ENCODE data around the gene AKT2. TPM values are rescaled to one million over a fixed set of nuclear protein-coding genes. Genes with fewer than 3 reads are reported as not detected.
"Not testable (repeated sequence)": the region's sequence is repeated elsewhere in the genome, so short reads cannot be mapped to it uniquely, and the experiment has no call there.

AKT2 gene
- 100 to 1,000 TPM; 152 to 159 TPM for total RNA-seq

- DNase-seq = peak; percentile 88
- H3K36me3 Mint-ChIP-seq (ENCODE audit: low read depth) = peaks cover 4% of the 10 kb centered on the region
- intact Hi-C loops (cut with micrococcal nuclease) = loop anchor here (1.0 to 5.0 kb wide), 11 partner anchors 57 to 330 kb away; partner anchors contain the start of genes BLVRB, C19orf47, CCNP and MAP3K10
- peaks cover 56% of the 10 kb centered on the region for H3K4me1 Mint-ChIP-seq (ENCODE audit: low read depth)
- no peaks in the 10 kb centered on the region for H3K27me3 Mint-ChIP-seq (ENCODE audit: low read depth)
- peak within 1 kb of the TSS; percentile 99 for H3K27ac Mint-ChIP-seq
- peak within 1 kb of the TSS; percentile 97 for H3K4me3 Mint-ChIP-seq
- CTCF ChIA-PET = no interaction called here
- H3K9me3 Mint-ChIP-seq = no peaks in the 10 kb centered on the region
These were observed at the start of gene AKT2 for GRCh38 chr19:40284501-40285352. AKT2 (minus strand) TSS chr19:40285345; CDS start chr19:40265267, 20,078 bp downstream.

- H3K4me1 Mint-ChIP-seq (ENCODE audit: low read depth); intact Hi-C loops (cut with micrococcal nuclease); H3K9me3 Mint-ChIP-seq; H3K27me3 Mint-ChIP-seq (ENCODE audit: low read depth); CTCF ChIA-PET; DNase-seq; H3K27ac Mint-ChIP-seq; H3K4me3 Mint-ChIP-seq: not testable (repeated sequence)
- peaks cover 33% of the 10 kb centered on the region for H3K36me3 Mint-ChIP-seq (ENCODE audit: low read depth)
These were observed 47.9 kb upstream of the AKT2 start for GRCh38 chr19:40333083-40333482.

GRCh38 chr19:40332669-40333068 lies 47.5 kb upstream of the AKT2 start:
- CTCF ChIA-PET = no interaction called here
- no peak overlapping the region for H3K4me3 Mint-ChIP-seq
- intact Hi-C loops (cut with micrococcal nuclease) = no loop called here

GRCh38 chr19:40331052-40331451 lies 45.9 kb upstream of the AKT2 start:
- intact Hi-C loops (cut with micrococcal nuclease) = no loop called here
- no peaks in the 10 kb centered on the region for H3K9me3 Mint-ChIP-seq
- peaks cover 32% of the 10 kb centered on the region for H3K36me3 Mint-ChIP-seq (ENCODE audit: low read depth)
- H3K4me3 Mint-ChIP-seq = no peak overlapping the region
- H3K27me3 Mint-ChIP-seq (ENCODE audit: low read depth) = no peaks in the 10 kb centered on the region
- H3K4me1 Mint-ChIP-seq (ENCODE audit: low read depth) = no peaks in the 10 kb centered on the region
- no peak for DNase-seq
- H3K27ac Mint-ChIP-seq = no peak overlapping the region
- CTCF ChIA-PET = interaction anchor here (0.7 kb wide), 1 partner anchor 175 kb away, joined by 5 read pairs; no protein-coding TSS in a partner anchor

More at GRCh38 chr19:40332669-40333068, 47.5 kb upstream of the AKT2 start:
- Mint-ChIP-seq H3K27me3 (ENCODE audit: low read depth) (no peaks in the 10 kb centered on the region), H3K4me1 (ENCODE audit: low read depth) (no peaks in the 10 kb centered on the region), H3K27ac (no peak overlapping the region), H3K36me3 (ENCODE audit: low read depth) (peaks cover 32% of the 10 kb centered on the region), H3K9me3 (no peaks in the 10 kb centered on the region)
- no peak for DNase-seq

- no peak overlapping the region for H3K27ac Mint-ChIP-seq
- CTCF ChIA-PET = no interaction called here
- DNase-seq = no peak
- H3K9me3 Mint-ChIP-seq = no peaks in the 10 kb centered on the region
- H3K27me3 Mint-ChIP-seq (ENCODE audit: low read depth) = no peaks in the 10 kb centered on the region
- no peak overlapping the region for H3K4me3 Mint-ChIP-seq
- intact Hi-C loops (cut with micrococcal nuclease) = no loop called here
- no peaks in the 10 kb centered on the region for H3K4me1 Mint-ChIP-seq (ENCODE audit: low read depth)
- H3K36me3 Mint-ChIP-seq (ENCODE audit: low read depth) = peaks cover 25% of the 10 kb centered on the region
These were observed 41.1 kb upstream of the AKT2 start for GRCh38 chr19:40326201-40326600.

GRCh38 chr19:40323705-40324104 lies 38.6 kb upstream of the AKT2 start:
- CTCF ChIA-PET = no interaction called here
- intact Hi-C loops (cut with micrococcal nuclease) = no loop called here
- no peak for DNase-seq
- Mint-ChIP-seq H3K27me3 (ENCODE audit: low read depth) (no peaks in the 10 kb centered on the region), H3K4me3 (no peak overlapping the region), H3K27ac (no peak overlapping the region), H3K9me3 (no peaks in the 10 kb centered on the region), H3K36me3 (ENCODE audit: low read depth) (peaks cover 27% of the 10 kb centered on the region), H3K4me1 (ENCODE audit: low read depth) (no peaks in the 10 kb centered on the region)

GRCh38 chr19:40322951-40323615 lies 37.9 kb upstream of the AKT2 start:
- H3K36me3 Mint-ChIP-seq (ENCODE audit: low read depth) = peaks cover 25% of the 10 kb centered on the region
- no peaks in the 10 kb centered on the region for H3K4me1 Mint-ChIP-seq (ENCODE audit: low read depth)
- intact Hi-C loops (cut with micrococcal nuclease) = no loop called here
- no peak overlapping the region for H3K27ac Mint-ChIP-seq
- no peak for DNase-seq
- H3K4me3 Mint-ChIP-seq = no peak overlapping the region
- no peaks in the 10 kb centered on the region for H3K27me3 Mint-ChIP-seq (ENCODE audit: low read depth)
- no peaks in the 10 kb centered on the region for H3K9me3 Mint-ChIP-seq
- CTCF ChIA-PET = interaction anchor here (1.3 kb wide), 1 partner anchor 18 kb away, joined by 8 read pairs; no protein-coding TSS in a partner anchor

GRCh38 chr19:40322271-40322610 lies 37.1 kb upstream of the AKT2 start:
- Mint-ChIP-seq H3K27me3 (ENCODE audit: low read depth) (no peaks in the 10 kb centered on the region), H3K4me1 (ENCODE audit: low read depth) (no peaks in the 10 kb centered on the region), H3K36me3 (ENCODE audit: low read depth) (peaks cover 21% of the 10 kb centered on the region), H3K27ac (no peak overlapping the region), H3K4me3 (no peak overlapping the region), H3K9me3 (no peaks in the 10 kb centered on the region)
- CTCF ChIA-PET = interaction anchor here (1.3 kb wide), 1 partner anchor 17 kb away, joined by 8 read pairs; no protein-coding TSS in a partner anchor
- intact Hi-C loops (cut with micrococcal nuclease) = no loop called here
- no peak for DNase-seq

GRCh38 chr19:40321566-40322270 lies 36.6 kb upstream of the AKT2 start:
- Mint-ChIP-seq H3K4me3 (no peak overlapping the region), H3K4me1 (ENCODE audit: low read depth) (no peaks in the 10 kb centered on the region), H3K9me3 (no peaks in the 10 kb centered on the region), H3K27ac (no peak overlapping the region), H3K27me3 (ENCODE audit: low read depth) (no peaks in the 10 kb centered on the region), H3K36me3 (ENCODE audit: low read depth) (peaks cover 20% of the 10 kb centered on the region)
- CTCF ChIA-PET = interaction anchor here (1.3 kb wide), 1 partner anchor 16 kb away, joined by 8 read pairs; no protein-coding TSS in a partner anchor
- intact Hi-C loops (cut with micrococcal nuclease) = no loop called here
- no peak for DNase-seq

GRCh38 chr19:40321076-40321475 lies 35.9 kb upstream of the AKT2 start:
- Mint-ChIP-seq H3K4me3 (no peak overlapping the region), H3K4me1 (ENCODE audit: low read depth) (no peaks in the 10 kb centered on the region), H3K9me3 (no peaks in the 10 kb centered on the region), H3K27ac (no peak overlapping the region), H3K27me3 (ENCODE audit: low read depth) (no peaks in the 10 kb centered on the region), H3K36me3 (ENCODE audit: low read depth) (peaks cover 20% of the 10 kb centered on the region)
- DNase-seq = no peak
- CTCF ChIA-PET = interaction anchor here (0.5 kb wide), 1 partner anchor 131 kb away, joined by 3 read pairs; no protein-coding TSS in a partner anchor
- intact Hi-C loops (cut with micrococcal nuclease) = no loop called here

GRCh38 chr19:40320558-40320935 lies 35.4 kb upstream of the AKT2 start:
- H3K9me3 Mint-ChIP-seq = no peaks in the 10 kb centered on the region

GRCh38 chr19:40317338-40317737 lies 32.2 kb upstream of the AKT2 start:
- intact Hi-C loops (cut with micrococcal nuclease) = no loop called here
- no peaks in the 10 kb centered on the region for H3K9me3 Mint-ChIP-seq
- DNase-seq = no peak
- H3K27me3 Mint-ChIP-seq (ENCODE audit: low read depth) = no peaks in the 10 kb centered on the region
- no peak overlapping the region for H3K27ac Mint-ChIP-seq
- peaks cover 13% of the 10 kb centered on the region for H3K36me3 Mint-ChIP-seq (ENCODE audit: low read depth)
- H3K4me3 Mint-ChIP-seq = no peak overlapping the region
- CTCF ChIA-PET = interaction anchor here (0.5 to 0.9 kb wide), 2 partner anchors 13 to 1473 kb away, joined by 3 read pairs; no protein-coding TSS in a partner anchor
- no peaks in the 10 kb centered on the region for H3K4me1 Mint-ChIP-seq (ENCODE audit: low read depth)

More at GRCh38 chr19:40320558-40320935, 35.4 kb upstream of the AKT2 start:
- Mint-ChIP-seq H3K36me3 (ENCODE audit: low read depth) (peaks cover 20% of the 10 kb centered on the region), H3K4me1 (ENCODE audit: low read depth) (no peaks in the 10 kb centered on the region), H3K4me3 (no peak overlapping the region), H3K27me3 (ENCODE audit: low read depth) (no peaks in the 10 kb centered on the region), H3K27ac (no peak overlapping the region)
- no peak for DNase-seq
- CTCF ChIA-PET = no interaction called here
- intact Hi-C loops (cut with micrococcal nuclease) = no loop called here
